GM19025 (cell line): ENCODE measurements around the gene EMILIN2.
A peak's percentile ranks its signal among the peaks of the same experiment; 100 is the strongest.
"Not testable (repeated sequence)": the region's sequence is repeated elsewhere in the genome, so short reads cannot be mapped to it uniquely, and the experiment has no call there.

ENCODE experiments used
- ATAC-seq: cut with Tn5 transposase; IDR thresholded peaks from one replicate; pipeline ENCODE4 v1.9.1; 2021; ENCODE audit warnings: mild to moderate bottlenecking, low read depth, moderate library complexity; ENCODE audit not compliant: unreplicated experiment

The EMILIN2 gene

DNA sequence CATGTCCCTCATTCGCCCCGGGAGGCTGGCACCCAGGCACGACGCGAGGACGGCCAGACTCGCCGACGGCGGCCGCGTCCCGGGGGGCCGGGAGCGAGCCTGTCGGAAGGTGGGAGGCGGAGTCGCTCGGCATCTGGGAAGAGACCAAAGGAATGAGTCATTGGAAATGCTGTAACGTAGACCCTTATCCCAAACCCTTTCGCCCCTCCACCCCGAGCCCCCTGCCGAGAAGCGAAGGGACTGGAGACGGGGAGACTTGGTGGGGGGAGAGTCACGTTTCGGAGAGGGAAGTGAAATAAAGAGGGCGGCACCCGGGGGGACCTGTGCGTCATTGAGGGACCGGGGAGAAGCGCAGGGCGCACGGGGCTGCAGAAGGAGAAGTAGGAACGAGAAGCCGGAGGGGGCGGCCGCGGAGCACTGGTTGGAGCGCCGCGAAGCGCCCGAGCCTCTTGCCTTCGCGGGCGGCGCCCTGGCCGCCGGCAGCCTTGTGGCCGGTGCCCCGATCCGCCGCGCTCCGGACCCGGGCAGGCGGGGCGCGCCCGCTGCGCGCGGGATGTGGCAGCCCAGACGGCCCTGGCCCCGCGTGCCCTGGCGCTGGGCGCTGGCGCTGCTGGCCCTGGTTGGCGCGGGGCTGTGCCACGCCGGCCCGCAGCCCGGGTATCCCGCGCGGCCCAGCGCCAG is at the start of gene EMILIN2:
Gene EMILIN2 (plus strand): TSS at position 371 of the 681 bp plus-strand sequence. CDS start 183 bp downstream, at position 554.
- peak; percentile 49 for ATAC-seq

DNA sequence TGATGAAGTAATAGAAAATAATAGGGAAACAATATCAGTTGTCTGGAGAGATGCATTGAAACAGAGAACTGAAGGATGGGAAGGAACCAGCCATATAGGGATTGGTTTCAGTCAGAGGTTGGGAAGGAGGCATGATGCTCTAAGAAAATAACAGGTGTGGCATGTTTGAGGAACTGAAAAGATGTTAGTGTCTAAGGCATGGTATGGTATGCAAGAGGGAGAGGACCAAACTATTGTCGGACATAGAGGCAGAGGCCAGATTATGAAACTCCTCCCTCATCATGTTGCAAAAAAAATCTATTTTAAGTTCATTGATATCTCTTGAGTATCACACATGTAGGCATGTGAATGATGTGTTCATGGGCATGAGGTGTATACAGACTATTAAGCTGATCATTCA is 48.9 kb upstream of the EMILIN2 start:
- no peak for ATAC-seq

DNA sequence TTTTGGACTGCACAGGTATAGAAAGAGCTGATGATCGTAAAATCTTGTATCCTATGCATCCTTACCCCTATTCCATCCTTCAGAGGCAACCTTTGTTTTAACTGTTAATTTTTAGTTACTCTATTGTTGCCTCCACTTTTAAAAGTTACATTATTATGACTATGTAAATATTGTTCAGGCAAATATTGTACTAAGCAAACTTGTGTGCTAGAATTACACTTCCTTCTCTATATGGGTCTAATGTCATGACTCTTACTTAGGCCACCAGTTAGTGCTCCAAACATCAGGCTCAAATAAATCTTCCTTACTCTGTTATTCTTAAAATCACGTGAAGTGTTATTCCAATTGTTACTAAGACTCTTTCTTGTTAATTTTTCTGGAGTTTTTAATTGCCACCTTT is 47.4 kb upstream of the EMILIN2 start:
- ATAC-seq = no peak

DNA sequence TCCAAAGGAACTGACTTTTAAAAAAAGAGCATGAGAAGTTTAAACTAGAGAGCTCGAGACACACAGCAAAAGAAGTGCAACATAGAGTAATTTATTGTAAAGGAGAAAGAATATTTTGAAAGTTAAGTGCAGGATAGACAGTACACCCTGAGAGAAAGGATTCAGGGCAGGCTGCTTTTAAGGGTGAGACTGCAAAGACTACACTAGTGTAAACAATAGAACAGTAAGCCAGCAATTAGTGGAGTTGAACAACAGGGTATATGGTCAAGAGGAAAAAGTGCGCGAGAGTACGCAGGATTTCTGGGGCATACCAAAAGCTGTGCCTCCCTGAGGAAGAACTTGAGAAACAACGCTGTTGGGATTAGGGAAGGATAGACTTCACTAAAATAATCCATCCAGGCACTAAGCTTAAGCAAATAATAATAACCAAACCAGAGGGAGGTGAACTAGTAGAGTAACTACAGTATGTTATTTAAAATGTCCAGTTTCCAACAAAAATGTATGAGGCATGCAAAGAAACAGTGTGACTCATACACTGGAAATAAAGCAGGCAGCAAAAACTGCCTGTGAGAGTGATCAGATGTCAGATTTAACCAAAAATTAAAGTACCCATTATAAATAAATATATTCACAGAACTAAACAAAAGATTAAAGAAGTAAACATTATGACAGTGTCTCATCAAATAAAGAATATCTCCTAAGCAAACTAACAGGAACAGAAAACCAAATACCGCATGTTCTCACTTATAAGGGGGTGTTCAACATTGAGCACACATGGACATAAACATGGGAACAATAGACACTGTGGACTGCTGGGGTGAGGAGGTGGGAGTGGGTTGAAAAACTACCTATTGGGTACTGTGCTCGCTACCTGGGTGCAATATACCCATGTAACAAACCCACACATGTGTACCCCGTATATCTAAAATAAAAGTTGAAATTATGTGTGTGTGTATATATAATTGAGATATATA is 40.5 kb upstream of the EMILIN2 start:
- ATAC-seq = no peak

- not testable (repeated sequence) for ATAC-seq
These were observed 38.2 kb upstream of the EMILIN2 start for GRCh38 chr18:2808640-2809039.

DNA sequence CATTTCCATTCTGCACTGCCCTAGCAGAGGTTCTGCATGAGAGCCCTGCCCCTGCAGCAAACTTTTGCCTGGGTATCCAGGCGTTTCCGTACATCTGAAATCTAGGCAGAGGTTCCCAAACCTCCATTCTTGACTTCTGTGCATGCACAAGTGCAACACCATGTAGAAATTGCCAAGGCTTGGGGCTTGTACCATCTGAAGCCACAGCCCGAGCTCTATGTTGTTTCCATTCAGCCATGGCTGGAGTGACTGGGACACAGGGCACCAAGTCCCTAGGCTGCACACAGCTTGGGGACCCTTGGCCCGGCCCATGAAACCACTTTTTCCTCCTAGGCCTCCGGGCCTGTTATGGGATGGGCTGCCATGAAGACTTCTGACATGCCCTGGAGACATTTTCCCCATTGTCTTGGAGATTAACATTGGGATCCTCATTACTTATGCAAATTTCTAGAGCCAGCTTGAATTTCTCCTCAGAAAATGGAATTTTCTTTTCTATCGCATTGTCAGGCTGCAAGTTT is 37.1 kb upstream of the EMILIN2 start:
- ATAC-seq = not testable (repeated sequence)

DNA sequence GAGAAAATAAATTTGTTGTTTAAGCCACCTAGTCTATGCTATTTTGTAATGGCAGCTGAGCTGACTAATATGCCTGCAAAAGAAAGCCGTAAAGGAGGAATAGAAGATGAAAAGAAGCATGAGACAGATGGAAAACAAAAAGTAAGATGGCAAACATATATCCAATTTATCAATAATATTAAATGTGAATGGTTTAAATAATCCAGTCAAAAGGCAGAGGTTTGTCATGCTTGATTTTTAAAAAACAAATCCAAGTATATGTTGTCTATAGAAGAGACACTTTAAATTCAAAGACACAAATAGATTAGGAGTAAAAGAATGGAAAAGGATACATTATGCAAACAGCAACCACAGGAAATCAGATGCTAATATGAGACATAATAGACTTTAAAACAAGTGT is 35.4 kb upstream of the EMILIN2 start:
- no peak for ATAC-seq

DNA sequence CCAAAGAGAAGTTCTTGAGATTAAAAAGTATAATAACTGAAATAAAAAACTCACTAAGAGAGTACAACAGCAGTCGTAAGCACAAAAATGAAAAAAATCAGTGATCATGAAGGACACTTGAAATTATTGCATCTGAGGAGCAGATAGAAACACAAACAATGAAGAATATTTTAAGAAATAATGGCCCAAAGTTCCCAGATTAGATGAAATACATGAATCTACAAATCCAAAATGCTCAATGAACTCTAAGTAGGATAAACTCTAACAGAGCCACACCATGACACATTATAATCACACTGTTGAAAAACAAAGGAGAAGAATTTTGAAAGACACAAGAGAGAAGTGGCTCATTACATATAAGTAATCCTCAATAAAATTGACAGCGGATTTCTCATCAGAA is 31.9 kb upstream of the EMILIN2 start:
- no peak for ATAC-seq

DNA sequence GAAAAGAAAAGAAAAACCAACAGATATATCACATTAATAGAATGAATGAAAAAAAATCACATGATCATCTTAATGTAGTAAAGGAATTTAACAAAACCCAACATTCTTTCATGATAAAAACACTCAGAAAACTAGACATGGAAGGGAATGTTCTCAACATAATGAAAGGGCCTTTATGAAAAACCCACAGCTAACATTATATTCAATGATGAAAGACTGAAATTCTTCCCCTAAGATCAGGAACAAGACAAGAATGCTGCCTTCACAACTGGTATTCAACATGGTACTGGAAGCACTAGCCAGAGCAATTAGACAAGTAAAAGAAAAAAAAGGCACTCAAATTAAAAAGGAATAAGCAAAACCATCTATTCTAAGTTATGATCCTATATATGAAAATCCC is 28.5 kb upstream of the EMILIN2 start:
- ATAC-seq = no peak

- no peak for ATAC-seq
These were observed 25.1 kb upstream of the EMILIN2 start for GRCh38 chr18:2821695-2822094.

DNA sequence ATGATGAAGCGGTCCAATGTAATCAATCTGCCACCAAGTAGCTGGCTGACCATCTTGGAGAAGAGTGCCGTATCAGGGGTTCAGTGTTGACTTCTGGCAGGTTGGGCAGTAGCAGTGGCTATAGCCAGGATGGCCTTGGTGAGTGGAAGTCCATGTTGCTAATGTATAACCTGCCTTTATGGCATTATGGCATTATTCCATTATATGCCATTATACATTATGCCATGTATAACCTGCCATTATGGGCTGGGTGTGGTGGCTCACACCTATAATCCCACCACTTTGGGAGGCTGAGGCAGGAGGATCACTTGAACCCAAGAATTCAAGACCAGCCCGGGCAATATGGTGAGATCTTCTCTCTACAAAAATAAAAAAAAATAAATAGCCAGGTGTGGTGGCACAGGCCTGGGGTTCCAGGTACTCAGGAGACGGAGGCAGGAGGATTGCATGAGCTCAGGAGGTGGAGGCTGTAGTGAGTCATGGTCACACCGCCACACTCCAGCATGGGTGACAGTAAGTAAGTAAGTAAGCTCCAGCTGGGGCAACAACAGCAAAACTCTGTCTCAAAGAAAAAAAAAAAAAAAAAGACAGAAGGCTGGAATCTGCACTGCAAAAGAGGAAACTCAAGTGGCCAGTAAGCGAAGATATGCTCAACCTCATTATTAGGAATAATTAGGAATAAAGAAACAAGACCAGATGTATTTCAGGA is 24.4 kb upstream of the EMILIN2 start:
- no peak for ATAC-seq

DNA sequence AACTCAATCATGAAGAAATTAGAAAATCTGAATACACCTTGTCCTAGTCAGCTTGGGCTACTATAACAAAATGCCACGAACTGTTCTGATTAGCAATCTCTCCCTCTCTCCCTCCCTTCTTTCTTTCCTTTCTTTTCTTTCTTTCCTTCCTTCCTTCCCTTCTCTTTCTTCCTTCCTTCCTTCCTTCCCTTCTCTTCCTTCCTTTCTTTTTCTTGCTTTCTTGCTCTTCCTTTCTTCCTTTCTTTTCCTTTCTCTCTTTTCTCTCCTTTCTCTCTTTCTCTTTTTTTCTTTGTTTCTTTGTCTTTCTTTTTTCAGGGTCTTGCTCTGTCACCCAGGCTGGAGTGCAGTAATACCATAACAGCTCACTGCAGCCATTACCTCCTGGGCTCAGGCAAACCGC is 23.6 kb upstream of the EMILIN2 start:
- ATAC-seq = no peak

- no peak for ATAC-seq
These were observed 22.8 kb upstream of the EMILIN2 start for GRCh38 chr18:2823966-2824365.

DNA sequence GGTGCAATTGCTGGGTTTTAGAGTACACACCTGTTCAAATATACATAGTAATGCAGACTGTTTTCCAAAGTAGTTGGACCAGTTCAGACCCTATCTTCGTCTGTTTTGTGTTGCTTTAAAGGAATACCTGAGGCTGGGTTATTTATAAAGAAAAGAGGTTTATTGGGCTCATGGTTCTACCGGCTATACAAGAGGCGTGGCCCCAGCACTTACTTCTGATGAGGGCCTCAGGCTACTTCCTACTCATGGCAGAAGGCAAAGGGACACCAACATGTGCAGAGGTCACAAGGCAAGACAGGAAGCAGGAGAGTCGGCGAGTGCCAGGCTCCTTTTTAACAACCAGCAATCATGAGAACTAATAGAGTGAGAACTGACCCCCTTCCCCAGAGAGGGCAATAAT is 21.9 kb upstream of the EMILIN2 start:
- ATAC-seq = no peak

DNA sequence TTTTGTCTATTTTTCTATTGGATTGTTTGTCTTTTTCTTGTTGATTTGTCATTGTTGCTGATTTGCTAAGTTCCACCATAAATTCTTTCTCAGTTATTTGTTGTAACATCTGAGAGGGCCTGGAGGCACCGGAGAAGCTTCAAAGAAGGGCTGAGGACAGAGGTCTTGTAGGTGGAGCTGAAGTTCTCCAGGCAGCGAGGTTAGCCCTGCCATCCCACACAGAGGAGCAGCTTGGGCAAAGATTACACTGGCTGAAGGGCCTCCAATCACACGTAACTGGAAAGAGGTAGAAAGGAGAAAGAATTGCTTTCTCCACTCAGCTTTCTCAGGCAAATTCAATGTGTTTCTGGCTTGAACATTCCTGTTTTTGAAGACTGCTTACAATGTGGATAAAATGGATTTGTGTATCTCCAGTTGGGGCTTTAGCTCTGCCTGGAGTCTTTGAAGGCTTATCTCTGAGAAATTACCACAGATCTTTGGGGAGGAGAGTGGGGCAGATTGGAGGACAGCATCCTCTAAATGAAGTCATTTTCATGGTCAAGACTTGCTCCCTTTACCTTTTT is 21.1 kb upstream of the EMILIN2 start:
- no peak for ATAC-seq

GRCh38 chr18:2826581-2826980 is 20.2 kb upstream of the EMILIN2 start:
- ATAC-seq = no peak

DNA sequence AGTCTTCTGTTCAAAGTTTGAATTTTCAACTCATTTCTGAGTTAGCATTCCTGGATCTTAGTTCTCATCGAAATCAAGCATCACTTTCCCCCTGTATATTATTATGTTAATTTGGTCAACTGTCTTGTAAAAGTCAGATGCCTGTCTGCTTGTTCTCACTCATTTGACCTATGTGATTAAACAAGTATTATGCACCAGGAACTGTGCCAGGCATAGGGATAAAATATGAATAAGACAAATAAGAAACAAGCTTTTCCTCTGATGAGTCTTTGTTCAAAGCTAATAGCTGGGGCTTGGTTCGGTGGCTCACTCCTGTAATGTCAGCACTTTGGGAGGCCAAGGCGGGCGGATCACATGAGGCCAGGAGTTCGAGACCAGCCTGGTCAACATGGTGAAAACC is 19.7 kb upstream of the EMILIN2 start:
- ATAC-seq = no peak

DNA sequence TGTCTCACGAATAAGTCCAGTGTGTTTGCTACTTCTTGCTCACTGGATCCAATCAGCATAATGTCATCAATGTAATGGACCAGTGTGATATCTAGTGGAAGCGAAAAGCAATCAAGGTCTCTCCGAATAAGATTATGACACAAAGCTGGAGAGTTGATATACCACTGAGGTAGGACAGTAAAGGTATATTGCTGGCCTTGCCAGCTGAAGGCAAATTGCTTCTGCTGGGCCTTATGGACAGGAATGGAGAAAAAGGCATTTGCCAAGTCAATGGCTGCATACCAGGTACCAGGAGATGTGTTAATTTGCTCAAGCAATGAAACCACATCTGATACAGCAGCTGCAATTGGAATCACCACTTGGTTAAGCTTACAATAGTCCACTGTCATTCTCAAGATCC is 10.7 kb upstream of the EMILIN2 start:
- not testable (repeated sequence) for ATAC-seq

GRCh38 chr18:2837290-2837689 is 9.5 kb upstream of the EMILIN2 start:
- ATAC-seq = not testable (repeated sequence)

GRCh38 chr18:2839202-2839601 is 7.6 kb upstream of the EMILIN2 start:
- no peak for ATAC-seq
